Motor neuron (in vitro differentiated cells): ENCODE measurements around the gene KPNB1. TPM values are rescaled to one million over a fixed set of nuclear protein-coding genes. Genes with fewer than 3 reads are reported as not detected.

Source experiments
- ATAC-seq, 8 experiments: fragments of 200-7000 bp; cut with Tn5 transposase; replicated peaks in 6 of 8; 2 replicates each; pipeline ENCODE4 v1.8.0; 2021; ENCODE audit warnings: mild to moderate bottlenecking in 8 of 8, moderate library complexity in 8 of 8
- H3K27ac ChIP-seq, 2 donors: fragments of 250-450 bp; sonication (Bioruptor Pico); 2 replicates each; pipeline ENCODE4 v1.9.0; 2021; ENCODE audit warnings: antibody characterized with exemption in 2 of 2, mild to moderate bottlenecking in 2 of 2, moderate library complexity in 1 of 2
- H3K4me1 ChIP-seq, 2 donors: fragments of 250-450 bp; sonication (Bioruptor Pico); replicated peaks in 1 of 2; 2 replicates each; pipeline ENCODE4 v1.6.1; 2021; ENCODE audit warnings: antibody characterized with exemption in 2 of 2, mild to moderate bottlenecking in 2 of 2, moderate library complexity in 1 of 2
- H3K4me3 ChIP-seq, 5 donors: fragments of 250-450 bp; sonication (Bioruptor Pico); 2 replicates each; pipeline ENCODE4 v1.9.0; 2021; ENCODE audit warnings: antibody characterized with exemption in 5 of 5, mild to moderate bottlenecking in 5 of 5, moderate library complexity in 4 of 5
- WGBS, 10 experiments: fragments of 450-650 bp; shearing (Covaris generic); methylation state at CpG; one replicate each; pipeline ENCODE4 v1.0.0; 2022; 5-methylcytosine and 5-hydroxymethylcytosine counted together
- in situ Hi-C, 9 experiments: fragments of 400-800 bp; cut with MboI; loops; one replicate each; pipeline ENCODE4 v1.15.0; 2021; ENCODE audit warnings: low sequenced_read_pairs in 9 of 9, low pct_unique_long_range_greater_than_20kb in 2 of 9; ENCODE audit not compliant: unreplicated experiment in 9 of 9
- total RNA-seq, 8 experiments: library from RNA; unstranded; fragments of 300-600 nt; gene quantifications; 2 replicates each; pipeline versions ENCODE4 v1.2.3 to v1.2.4, GENCODE V29; 2022

KPNB1 gene
- total RNA-seq, 8 experiments from 2014 or later = 90.3 to 268 (median 127) TPM

DNA sequence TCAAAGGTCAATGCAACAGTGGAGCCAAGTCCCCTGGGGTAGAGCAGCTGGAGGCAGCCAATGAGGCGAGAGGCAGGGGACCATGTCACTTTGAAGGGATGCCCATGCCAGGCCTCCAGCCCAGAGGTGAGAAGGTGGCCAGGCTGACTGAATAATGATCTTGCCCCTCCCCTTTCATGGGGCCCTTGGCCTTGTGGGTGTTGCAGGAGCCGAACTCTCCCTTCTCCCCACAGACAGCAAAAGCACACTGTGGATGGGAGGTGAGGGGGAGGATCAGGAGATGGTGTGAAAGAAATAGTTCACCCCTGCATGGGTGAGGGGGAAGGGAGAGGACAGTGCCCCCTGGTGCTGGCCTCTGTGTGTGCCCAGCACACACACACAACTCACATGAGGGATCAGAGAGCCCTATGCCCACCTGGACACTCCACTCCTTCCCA is 67.6 kb downstream of the KPNB1 start:
- Histone ChIP-seq H3K4me1 (peaks cover 0 to 10% of the 10 kb centered on the region in 2 donors), H3K4me3 (no peak overlapping the region), H3K27ac (no peak overlapping the region)
- 33 to 100% (median 71%) methylated on average over 1 to 2 of the region's 2 CpGs; no CpG with 5 or more reads in 4 of the 10 experiments for WGBS, 10 experiments
- peak in 3 of 8 experiments; percentile 13 to 36 (median 22) for ATAC-seq
- in situ Hi-C loops = no loop called here

DNA sequence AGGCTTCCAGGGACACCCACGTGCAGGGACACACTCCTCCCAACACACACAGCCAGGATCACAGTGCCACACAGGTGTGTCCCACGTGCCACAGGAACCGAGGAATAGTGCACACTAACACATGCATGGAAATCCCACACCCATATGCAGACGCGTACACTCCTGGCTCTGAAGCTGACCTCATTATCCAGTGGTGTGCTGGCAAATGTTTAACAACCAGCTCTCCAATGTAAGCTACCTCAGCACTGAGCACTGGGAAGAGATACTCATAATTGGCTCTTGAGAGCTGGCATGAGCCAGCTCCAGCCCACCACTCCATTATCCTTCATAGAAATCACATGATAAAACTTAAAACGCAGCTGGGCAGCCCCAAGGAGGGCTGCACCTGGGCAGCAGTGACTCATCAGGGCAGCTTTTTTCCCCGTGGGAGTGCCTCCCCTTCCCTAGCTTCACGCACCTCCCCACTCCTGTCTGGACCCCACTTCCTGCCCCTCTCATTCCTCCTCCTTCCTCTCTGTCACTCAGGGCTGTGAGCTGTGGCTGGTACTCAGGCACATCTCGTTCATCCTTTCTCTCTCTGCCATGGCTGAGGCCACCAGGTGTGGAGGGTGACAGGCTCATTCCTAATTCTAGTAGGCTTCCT is 68.4 kb downstream of the KPNB1 start:
- WGBS, 10 experiments = 30 to 60% (median 40%) methylated on average over 1 to 5 of the region's 9 CpGs; no CpG with 5 or more reads in 5 of the 10 experiments
- peaks cover 0 to 10% of the 10 kb centered on the region in 2 donors for H3K4me1 ChIP-seq
- in situ Hi-C loops = no loop called here
- H3K4me3 ChIP-seq = no peak overlapping the region
- H3K27ac ChIP-seq = no peak overlapping the region
- ATAC-seq = peak; percentile 51 to 78 (median 62)

DNA sequence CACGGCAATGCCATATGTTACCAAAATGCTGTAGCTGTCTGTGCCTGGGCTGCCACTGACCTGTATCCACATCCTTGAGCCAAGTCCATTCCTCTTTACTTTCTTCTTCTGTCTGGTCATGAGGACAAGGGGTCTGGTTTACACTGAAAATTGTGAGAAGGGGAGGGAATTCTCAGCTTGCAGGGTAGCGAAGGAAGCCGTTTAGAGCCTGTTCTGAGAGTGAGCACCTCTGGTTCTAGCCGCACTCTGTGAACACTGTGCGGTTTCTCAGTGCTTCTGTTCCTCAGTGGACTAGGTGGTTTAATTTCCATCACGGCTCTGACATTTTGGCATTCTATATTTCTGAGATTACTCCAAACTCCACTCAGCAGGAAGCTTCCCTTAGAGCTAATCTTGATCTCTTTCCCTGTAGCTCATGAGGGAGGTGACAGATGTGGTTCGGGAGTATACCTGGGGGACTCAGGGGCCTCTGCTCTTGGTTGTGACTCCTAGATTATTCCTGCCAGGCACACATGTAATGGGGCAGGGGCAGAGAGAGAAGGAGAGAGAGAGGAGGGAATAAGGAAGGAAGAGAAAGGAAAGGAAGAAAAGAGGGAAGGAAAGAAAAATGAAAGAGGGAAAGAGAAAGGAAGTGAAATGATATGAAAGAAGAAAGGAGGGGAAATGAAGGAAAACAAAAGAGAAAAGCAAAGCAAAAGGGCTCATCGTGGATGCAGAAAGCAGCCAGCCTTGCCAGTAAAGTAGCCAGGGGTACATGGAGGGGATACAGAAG is 69.1 kb downstream of the KPNB1 start:
- H3K4me3 ChIP-seq = no peak overlapping the region
- WGBS, 10 experiments = 0 to 80% (median 54%) methylated on average over 1 to 7 of the region's 8 CpGs; no CpG with 5 or more reads in 1 of the 10 experiments
- in situ Hi-C loops = no loop called here
- no peak for ATAC-seq
- H3K27ac ChIP-seq = no peak overlapping the region
- H3K4me1 ChIP-seq = peaks cover 0 to 10% of the 10 kb centered on the region in 2 donors

DNA sequence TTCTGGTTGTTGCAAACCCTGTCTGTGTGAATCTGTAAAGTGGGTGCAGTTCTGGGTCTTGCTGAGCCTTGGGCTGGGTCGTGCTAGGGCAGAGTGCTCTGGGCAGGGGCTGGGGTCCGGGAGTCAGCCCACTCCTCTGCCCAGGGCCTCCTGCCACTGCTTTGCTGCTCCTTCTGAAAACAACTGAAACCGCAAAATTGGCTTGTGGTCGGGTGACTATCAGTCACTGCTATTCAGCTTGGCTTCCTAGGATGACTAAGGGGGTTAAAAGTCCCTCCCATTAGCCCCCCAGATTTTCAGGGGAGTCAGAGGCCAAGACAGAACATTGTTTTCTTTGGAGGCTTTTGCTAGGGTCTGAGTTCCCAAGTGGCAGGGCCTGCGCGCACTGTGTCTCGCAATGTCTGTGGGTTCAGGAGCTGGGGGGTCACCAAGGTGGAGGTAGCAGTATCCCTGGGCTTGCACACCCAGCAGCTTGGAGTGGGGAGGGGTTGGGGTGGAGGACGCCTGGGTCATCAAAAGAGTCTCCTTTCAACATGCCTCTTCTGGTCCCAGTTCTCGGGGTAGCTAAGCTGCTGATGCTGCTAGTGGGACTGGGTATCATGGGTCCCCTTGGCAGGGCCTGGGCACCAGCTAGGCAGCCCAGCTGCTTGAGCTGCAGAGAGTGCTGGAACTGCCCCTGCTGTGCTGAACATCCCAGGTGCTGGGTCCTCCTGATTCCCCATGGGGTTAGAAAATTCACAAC is 69.9 kb downstream of the KPNB1 start:
- WGBS, 10 experiments = 0 to 83% (median 23%) methylated on average over 1 to 3 of the region's 9 CpGs; no CpG with 5 or more reads in 2 of the 10 experiments
- in situ Hi-C loops = no loop called here
- no peak for ATAC-seq

DNA sequence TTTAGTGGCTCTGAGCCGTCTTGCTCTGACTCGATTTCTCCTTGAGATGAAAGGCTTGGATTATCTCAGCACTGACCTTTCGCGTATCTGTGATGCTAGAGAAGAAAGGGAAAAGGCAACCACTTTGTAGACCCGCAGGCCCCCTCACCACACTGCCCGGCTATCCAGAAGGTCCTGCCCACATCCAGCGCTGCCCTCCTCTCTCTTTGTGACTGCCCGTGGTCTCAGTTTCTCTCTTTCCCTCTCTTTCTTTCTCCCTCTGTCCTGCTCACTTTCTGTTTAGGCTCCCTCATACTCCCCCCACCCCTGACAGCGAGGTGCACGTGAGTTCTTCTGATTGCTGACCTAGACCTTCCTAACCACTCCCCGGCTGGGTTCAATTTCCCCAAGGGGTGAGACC is 70.5 kb downstream of the KPNB1 start:
- WGBS, 10 experiments = 0 to 100% (median 58%) methylated on average over 1 to 6 of the region's 11 CpGs; no CpG with 5 or more reads in 2 of the 10 experiments
- Histone ChIP-seq H3K4me1 (peaks cover 0 to 10% of the 10 kb centered on the region in 2 donors), H3K4me3 (no peak overlapping the region), H3K27ac (no peak overlapping the region)
- ATAC-seq = no peak
- in situ Hi-C loops = no loop called here

More for the DNA sequence above, 69.9 kb downstream of the KPNB1 start:
- peaks cover 0 to 10% of the 10 kb centered on the region in 2 donors for H3K4me1 ChIP-seq
- H3K27ac ChIP-seq = no peak overlapping the region
- no peak overlapping the region for H3K4me3 ChIP-seq

DNA sequence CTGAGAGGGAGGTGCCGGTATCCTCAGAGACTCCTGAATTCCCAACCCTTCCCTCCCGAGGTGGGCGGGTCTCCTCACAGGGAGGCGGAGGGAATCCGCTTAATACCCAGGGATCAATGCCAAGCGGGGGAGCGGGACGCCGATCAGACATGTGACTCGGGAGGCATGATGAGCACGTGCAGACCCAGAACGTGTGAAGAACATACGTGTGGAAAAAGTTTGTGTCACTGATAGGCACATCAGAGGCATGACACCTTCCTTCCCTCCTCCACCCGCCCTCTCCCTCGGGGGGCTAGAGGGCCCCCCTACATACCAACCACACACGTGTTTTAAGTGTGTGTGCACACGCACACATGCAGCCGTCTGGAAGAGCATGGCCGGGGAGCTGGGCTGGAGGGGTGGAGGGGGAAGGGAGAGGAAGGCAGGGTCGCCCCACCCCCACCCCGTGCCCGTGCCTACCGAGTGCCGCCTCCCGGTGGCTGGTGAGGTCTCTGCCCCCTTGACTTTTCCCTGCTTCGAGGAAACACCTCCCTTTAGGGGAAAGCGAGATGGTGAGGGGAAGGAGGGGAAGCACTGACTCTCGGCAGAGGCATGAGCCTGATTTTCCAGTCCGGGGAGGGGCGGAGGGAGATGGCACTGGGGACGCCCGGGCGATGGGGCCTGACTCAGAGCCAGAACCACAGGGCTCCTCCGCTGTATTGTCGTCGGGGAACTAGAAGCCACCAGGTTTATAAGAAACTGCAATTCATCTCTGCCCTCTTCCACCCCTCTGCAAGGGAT is 71.2 kb downstream of the KPNB1 start:
- 0% methylated on average over 5 of the region's 36 CpGs; no CpG with 5 or more reads in 9 of the 10 experiments for WGBS, 10 experiments
- Histone ChIP-seq H3K4me1 (peaks cover 0 to 10% of the 10 kb centered on the region in 2 donors), H3K27ac (no peak overlapping the region), H3K4me3 (no peak overlapping the region)
- in situ Hi-C loops = no loop called here
- ATAC-seq = peak in 7 of 8 experiments; percentile 27 to 70 (median 32)

DNA sequence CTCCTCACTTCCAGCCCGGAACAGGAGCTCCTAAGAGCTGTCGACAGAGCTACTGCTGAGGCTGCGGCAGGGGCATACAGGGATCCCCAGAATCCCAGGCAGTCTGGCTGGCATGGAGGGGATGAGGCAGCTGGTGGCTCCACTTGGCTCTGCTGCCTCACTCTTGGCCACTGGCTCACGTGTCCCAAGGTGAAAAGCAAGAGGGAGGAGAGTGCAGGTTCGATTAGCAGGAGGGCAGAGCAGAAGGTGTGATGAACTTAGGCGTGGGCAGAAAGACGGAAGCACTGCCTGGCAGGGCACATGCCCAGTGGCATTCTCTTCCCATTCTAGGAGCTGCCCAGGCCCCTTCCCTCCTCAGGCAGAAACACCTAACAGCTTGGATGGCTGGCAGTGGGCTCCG is 72.0 kb downstream of the KPNB1 start:
- ATAC-seq = no peak

DNA sequence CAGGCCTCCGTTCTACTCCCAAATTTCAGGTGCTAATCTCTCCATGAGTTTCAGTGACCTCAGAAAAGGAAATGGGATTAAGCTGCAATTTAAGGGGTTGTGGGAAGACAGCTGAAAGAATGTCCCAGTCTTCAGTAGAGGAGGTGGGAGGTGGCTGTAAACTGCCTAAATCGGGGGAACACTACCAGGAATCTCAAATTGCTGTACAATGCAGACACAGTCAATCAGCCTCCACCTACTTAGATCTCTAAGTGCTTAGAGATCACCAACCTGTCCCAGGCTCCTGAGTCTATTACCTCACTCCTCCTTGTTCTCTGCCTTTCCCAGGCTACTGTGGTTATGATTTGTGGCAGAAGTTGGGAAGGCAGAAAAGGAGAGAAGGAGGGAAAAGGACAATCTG is 75.0 kb downstream of the KPNB1 start:
- in situ Hi-C loops = no loop called here
- Histone ChIP-seq H3K4me3 (no peak overlapping the region), H3K27ac (no peak overlapping the region), H3K4me1 (no peaks in the 10 kb centered on the region)
- 0 to 50% (median 35%) methylated on average over 1 to 2 of the region's 2 CpGs; no CpG with 5 or more reads in 4 of the 10 experiments for WGBS, 10 experiments
- no peak for ATAC-seq

More for the DNA sequence above, 72.0 kb downstream of the KPNB1 start:
- no peak overlapping the region for H3K27ac ChIP-seq
- H3K4me3 ChIP-seq = no peak overlapping the region
- 0 to 60% (median 40%) methylated on average over 1 to 4 of the region's 8 CpGs; no CpG with 5 or more reads in 4 of the 10 experiments for WGBS, 10 experiments
- H3K4me1 ChIP-seq = peaks cover 0 to 10% of the 10 kb centered on the region in 2 donors
- in situ Hi-C loops = no loop called here

DNA sequence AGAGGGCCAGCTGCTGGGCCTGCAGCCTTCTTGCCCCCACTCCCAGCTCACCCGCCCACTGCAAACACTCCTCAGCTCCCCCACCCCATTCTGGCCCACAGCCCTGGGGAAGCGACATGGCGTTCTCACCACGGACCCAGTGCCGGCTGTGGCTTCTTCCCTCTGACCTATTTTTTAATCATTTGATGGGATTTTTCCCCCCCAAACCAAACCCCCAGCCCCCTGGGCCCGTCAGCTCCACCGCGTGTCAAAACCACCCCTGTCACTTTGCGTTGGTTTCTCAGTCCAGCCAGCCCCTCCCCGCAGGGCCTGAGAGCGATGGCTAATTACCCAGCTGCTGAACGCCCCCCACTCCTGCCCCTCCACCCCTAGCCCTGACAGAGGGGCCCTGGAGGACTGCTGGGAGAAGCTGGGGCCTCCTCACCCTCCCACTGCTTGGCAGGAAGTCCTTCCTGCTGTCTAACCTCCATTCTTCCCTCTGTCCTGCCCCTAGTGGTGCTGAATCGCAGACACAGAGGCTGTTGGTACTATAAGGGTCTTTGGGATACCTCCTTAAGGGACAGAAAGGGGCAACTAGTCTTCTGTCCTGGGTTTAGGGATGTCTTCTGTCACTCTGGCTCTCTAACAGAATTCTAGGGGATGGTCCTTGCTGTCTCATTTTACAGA is 75.9 kb downstream of the KPNB1 start:
- in situ Hi-C loops = no loop called here
- WGBS, 10 experiments = no CpG with 5 or more reads among the region's 13 CpGs

DNA sequence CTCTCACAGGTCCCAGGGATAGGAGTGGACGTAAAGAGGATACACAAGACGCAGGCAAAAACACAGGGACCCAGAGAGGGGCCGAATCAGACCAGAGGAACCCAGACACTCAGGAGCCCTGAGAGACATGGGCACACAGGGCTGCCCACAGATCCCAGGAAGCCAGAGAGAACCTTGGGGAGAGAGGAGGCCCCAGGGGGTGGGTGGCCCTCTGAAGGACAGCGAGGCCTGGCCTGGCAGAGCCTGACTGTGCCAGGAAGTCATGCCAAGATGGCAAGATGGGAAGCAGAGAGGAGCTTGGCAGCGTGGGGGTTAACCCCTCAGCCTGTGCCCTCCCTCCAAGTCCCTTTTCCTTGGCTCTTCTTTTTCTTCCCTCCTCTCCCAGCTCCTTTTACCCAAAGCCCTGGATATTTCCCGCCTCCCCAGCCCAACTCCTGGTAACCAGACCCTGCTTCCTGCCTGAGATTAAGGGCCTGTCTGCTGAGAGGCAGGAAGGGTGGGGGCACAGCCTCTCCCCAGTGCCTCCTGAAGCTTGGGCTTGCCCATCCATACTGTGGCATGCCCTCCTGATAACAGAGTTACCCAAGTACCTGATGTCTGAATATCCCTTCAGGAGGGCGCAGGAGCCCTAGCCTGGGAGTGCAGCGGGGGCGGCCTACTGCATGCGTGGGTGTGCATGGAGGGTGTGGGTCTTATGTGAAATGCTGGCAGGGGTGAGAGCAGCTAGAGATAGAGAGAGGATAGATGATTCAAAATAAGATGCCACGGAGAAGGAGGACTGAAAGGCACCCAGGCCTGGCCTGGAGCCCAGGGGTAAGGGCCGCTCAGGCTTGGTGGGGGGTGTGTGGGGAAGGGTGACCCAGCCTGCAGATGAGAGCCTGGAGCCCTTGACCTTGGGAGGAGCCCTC is 77.3 kb downstream of the KPNB1 start:
- no peak overlapping the region for H3K27ac ChIP-seq
- 40 to 74% (median 60%) methylated on average over 1 to 6 of the region's 12 CpGs; no CpG with 5 or more reads in 5 of the 10 experiments for WGBS, 10 experiments
- H3K4me1 ChIP-seq = no peaks in the 10 kb centered on the region
- peak in 1 of 8 experiments; percentile 14 for ATAC-seq
- H3K4me3 ChIP-seq = no peak overlapping the region
- in situ Hi-C loops = no loop called here

More for the DNA sequence above, 75.9 kb downstream of the KPNB1 start:
- ATAC-seq = no peak
- Histone ChIP-seq H3K27ac (no peak overlapping the region), H3K4me3 (no peak overlapping the region), H3K4me1 (no peaks in the 10 kb centered on the region)

DNA sequence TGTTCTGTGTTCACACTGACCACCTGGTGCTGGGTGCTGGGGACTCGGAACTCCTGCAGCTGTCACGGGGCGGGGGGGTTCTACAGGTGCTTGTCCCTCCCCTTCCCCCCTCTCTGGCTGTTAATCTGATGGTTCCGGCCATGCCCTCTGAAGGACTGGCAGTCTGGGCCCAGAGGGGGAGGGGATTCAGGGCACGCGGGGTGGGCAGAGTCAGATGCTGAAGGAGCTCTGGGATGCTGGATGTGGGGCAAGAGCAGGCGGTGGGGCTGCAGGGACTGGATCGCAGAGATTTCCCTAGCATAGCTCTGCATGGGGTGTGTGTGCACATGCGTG is 78.0 kb downstream of the KPNB1 start:
- WGBS, 10 experiments = 18 to 29% methylated on average over 1 to 3 of the region's 9 CpGs; no CpG with 5 or more reads in 8 of the 10 experiments
- Histone ChIP-seq H3K27ac (no peak overlapping the region), H3K4me1 (no peaks in the 10 kb centered on the region), H3K4me3 (no peak overlapping the region)
- no peak for ATAC-seq
- in situ Hi-C loops = no loop called here
